GM12874 (cell line): ENCODE data around the gene DCDC2C.

Experiments used
- CTCF ChIP-seq: IDR thresholded peaks from 2 replicates; pipeline ENCODE4 v1.5.1; 2011; ENCODE audit warnings: low read depth, mild to moderate bottlenecking, control low read depth, low read length, moderate library complexity; ENCODE audit not compliant: insufficient read depth

DCDC2C gene

GRCh38 chr2:3827673-3828575, 124.5 kb downstream of the DCDC2C start:
- TF ChIP-seq CTCF = peak; percentile 68

GRCh38 chr2:3830796-3831195, 127.4 kb downstream of the DCDC2C start:
- no peak for TF ChIP-seq CTCF

- no peak for TF ChIP-seq CTCF
Measured at GRCh38 chr2:3837086-3837485, 133.7 kb downstream of the DCDC2C start.

- TF ChIP-seq CTCF = no peak
Measured at GRCh38 chr2:3838348-3838747, 135.0 kb downstream of the DCDC2C start.

- no peak for TF ChIP-seq CTCF
Measured at GRCh38 chr2:3839476-3839875, 136.1 kb downstream of the DCDC2C start.

- TF ChIP-seq CTCF = no peak
Measured at GRCh38 chr2:3840611-3841155, 137.3 kb downstream of the DCDC2C start.

- TF ChIP-seq CTCF = no peak
Measured at GRCh38 chr2:3847397-3848052, 144.2 kb downstream of the DCDC2C start.
